GM15510 (cell line): Measurements from ENCODE around the gene LSP1.

Source experiments
- POLR2A ChIP-seq: IDR thresholded peaks from 3 replicates; pipeline ENCODE4 v1.6.1; 2011; ENCODE audit warnings: borderline replicate concordance; ENCODE audit not compliant: insufficient read length; ENCODE audit errors: extremely low read depth

The LSP1 gene

DNA sequence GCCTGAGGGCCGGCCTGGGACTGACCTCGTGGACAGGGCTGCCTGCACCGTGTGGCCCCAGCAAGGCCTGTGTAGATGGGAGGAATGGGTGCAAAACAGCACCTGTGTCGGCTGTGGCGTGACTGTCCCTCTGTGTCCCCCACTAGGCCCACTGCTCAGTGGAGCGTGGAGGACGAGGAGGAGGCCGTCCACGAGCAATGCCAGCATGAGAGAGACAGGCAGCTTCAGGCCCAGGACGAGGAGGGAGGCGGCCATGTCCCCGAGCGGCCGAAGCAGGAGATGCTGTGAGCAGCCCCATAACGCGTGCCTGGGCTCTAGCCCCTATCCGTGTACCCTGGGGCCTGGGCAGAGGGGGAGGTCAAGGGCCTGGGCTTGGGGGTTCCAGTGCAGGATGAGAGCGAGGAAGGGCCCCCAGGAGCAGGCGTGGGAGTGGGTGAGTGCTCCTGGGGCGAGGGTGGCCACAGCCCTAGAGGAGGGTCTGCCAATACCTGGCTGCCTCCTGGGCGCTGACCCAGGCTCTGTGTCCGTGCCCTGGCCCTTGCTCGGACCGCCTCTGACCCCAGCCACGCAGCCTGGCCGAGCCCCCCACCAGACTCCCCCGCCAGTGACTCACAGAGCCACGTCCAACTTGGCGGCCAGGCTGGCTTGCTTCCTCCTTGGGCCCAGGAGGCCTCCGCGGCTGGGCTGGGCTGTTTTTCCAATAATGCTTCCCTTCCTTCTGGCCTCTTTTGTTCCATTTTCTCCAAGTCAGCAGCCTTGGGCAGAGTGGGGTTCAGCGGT lies 27.2 kb downstream of the LSP1 start:
- no peak for TF ChIP-seq POLR2A

- no peak for TF ChIP-seq POLR2A
Measured at GRCh38 chr11:1880746-1881441, 28.0 kb downstream of the LSP1 start.

DNA sequence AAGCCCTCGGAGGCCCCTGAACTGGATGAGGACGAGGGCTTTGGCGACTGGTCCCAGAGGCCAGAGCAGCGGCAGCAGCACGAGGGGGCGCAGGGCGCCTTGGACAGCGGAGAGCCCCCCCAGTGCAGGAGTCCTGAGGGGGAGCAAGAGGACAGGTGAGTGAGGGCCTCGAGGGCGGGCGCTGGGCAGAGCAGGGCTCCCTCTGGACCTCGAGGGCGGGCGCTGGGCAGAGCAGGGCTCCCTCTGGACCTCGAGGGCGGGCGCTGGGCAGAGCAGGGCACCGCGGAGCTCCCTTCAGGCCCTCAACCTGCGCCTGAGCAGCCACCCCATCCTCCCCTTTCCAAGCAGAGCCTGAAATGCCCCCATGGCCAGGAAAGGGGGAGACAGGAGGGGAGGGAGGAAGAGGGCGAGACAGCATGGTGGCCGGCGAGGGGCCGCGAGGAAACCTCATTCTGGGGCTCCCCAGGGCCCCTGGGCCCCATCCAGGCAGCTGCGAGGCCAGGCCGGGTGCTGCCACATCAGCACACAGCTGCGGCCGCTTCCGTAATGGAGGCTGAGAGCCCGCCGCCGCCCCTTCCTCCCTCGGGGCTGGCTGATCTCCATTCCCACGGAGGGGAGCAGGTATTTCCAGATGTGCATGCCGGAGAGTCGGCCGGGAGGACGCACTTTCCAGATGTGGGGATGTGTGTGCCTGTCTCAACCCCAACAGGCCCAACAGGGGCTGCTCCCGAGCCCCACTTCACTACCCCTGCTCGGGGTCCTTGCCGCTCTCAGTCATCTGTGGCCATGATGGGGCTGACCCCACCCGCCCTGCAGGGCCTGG lies 28.8 kb downstream of the LSP1 start:
- no peak for TF ChIP-seq POLR2A

- peak; percentile 8 for TF ChIP-seq POLR2A
Measured at GRCh38 chr11:1882265-1883238, 29.7 kb downstream of the LSP1 start.

GRCh38 chr11:1883346-1884302 lies 30.7 kb downstream of the LSP1 start:
- no peak for TF ChIP-seq POLR2A

DNA sequence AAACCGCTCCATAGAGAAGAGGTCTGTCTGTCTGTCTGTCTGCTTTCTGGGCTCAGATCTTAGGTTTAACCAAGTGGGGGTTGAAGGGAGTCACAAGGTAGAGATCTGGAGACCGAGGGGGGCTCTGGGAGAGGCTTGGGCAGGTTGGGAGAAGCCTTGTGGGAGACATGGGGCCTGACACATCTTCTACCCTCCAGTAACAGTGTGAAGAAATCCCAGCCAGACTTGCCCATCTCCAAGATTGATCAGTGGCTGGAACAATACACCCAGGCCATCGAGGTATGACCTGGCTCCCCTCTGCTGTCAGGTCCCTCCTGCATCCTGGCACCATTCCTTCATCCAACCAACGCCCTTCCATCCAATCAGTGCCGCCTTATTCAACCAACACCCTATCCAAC lies 31.4 kb downstream of the LSP1 start:
- no peak for TF ChIP-seq POLR2A

- no peak for TF ChIP-seq POLR2A
Measured at GRCh38 chr11:1887451-1888346, 34.8 kb downstream of the LSP1 start.

- no peak for TF ChIP-seq POLR2A
Measured at GRCh38 chr11:1888347-1888753, 35.5 kb downstream of the LSP1 start.

DNA sequence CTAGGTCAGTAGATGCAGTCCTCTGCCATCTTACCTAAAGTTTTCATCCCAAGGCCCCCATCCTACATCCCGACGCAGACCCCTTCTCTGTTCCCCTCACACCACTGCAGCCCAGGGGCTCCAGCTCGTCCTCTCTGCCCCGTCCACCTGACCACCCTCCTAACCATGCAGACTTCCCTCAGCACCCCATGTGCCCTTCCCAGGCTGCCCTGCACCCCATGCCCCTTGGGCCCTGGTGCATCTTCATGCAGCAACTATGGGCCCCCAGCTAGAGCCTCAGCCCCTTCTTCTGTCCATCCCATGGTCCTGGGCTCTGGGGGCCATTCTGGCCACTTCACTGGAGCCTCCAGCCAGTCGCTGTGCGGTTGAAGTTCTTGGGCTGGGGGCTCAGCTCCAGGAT lies 35.9 kb downstream of the LSP1 start:
- TF ChIP-seq POLR2A, result no peak

DNA sequence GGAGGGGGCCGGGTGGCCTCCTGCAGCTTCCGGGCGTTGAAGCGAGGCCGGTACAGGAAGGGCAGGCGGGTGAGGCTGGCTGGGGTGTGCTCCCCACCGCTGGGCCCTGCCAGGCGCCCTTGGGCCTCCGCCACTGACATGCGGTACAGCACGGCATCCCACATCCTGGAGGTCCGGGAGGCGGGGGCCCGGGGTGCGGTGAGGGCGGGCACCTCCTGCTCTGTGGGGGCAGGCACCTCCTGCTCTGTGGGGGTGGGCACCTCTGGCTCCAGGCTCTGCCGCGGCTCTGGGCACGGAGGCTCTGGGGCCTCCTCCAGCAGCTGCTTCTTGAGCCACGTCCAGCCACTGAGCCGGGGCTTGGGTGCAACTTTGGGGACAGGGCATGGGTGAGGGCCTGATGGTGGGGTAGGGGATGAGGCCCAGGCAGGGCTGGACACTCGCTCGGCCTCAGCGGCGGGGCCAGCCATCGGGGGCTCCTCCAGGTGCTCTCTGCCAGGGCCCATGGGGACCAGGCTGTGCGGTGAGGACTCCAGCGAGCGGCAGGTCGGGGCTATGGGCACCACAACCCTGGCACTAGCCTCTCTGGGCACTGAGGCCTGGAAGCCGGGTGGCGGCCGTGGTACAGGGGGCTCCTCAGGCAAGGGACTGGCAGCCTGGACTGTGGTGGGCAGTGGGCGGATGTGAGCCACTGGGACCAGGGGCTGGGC lies 36.5 kb downstream of the LSP1 start:
- no peak for TF ChIP-seq POLR2A
